Naive thymus-derived CD8-positive, alpha-beta T cell (primary cell): ENCODE measurements around the gene BEX3. TPM values are rescaled to one million over a fixed set of nuclear protein-coding genes. Genes with fewer than 3 reads are reported as not detected.
"Not testable (repeated sequence)": the region's sequence is repeated elsewhere in the genome, so short reads cannot be mapped to it uniquely, and the experiment has no call there.

Experiments used
- ATAC-seq, 2 donors: fragments of 150-1000 bp; cut with Tn5 transposase in 1 of 2; sonication (Bioruptor Pico), chemical (Tn5 transposase) in 1 of 2; 1 replicate in 1 of 2; 2 replicates in 1 of 2; pipeline ENCODE4 v1.10.0; 2021; ENCODE audit warnings: mild to moderate bottlenecking in 2 of 2, moderate library complexity in 2 of 2
- POLR2A ChIA-PET: fragments of 350-600 bp; sonication (Branson Sonifier 250); formaldehyde crosslinking; loops from one replicate; lab custom pipeline; 2021; ENCODE audit warnings: antibody characterized with exemption; lab: Charles Lee
- DNase-seq, 10 donors: peaks; one replicate each; pipeline versions ENCODE4 v3.0.0 to v3.0.0-alpha.2; 2020 to 2022
- H3K27ac Mint-ChIP-seq, 10 donors: one replicate each; pipeline ENCODE4 v1.8.0; 2020 to 2022; ENCODE audit warnings: mild to moderate bottlenecking in 10 of 10, mixed read lengths in 10 of 10, moderate library complexity in 4 of 10, inconsistent platforms in 1 of 10
- H3K27me3 Mint-ChIP-seq, 5 donors: one replicate each; pipeline ENCODE4 v1.8.0; 2021 to 2022; ENCODE audit warnings: mixed read lengths in 5 of 5
- H3K36me3 Mint-ChIP-seq, 3 donors: one replicate each; pipeline ENCODE4 v1.8.0; 2020 to 2022; ENCODE audit warnings: mixed read lengths in 3 of 3, mild to moderate bottlenecking in 2 of 3, inconsistent platforms in 1 of 3
- H3K4me1 Mint-ChIP-seq, 4 donors: one replicate each; pipeline ENCODE4 v1.8.0; 2021 to 2022; ENCODE audit warnings: mixed read lengths in 4 of 4
- H3K4me3 Mint-ChIP-seq, 10 donors: one replicate each; pipeline ENCODE4 v1.8.0; 2020 to 2022; ENCODE audit warnings: mild to moderate bottlenecking in 10 of 10, mixed read lengths in 10 of 10, moderate library complexity in 6 of 10, inconsistent platforms in 1 of 10
- H3K9me3 Mint-ChIP-seq, 9 donors: one replicate each; pipeline ENCODE4 v1.8.0; 2020 to 2022; ENCODE audit warnings: mixed read lengths in 9 of 9, mild to moderate bottlenecking in 3 of 9, inconsistent platforms in 1 of 9, moderate library complexity in 1 of 9
- polyA plus RNA-seq, 3 donors: library from polyadenylated mRNA; unstranded; fragments of 300-500 nt; fragmentation: Illumina TruSeq; gene quantifications; one replicate each; pipeline ENCODE4 v1.2.3, GENCODE V29; 2021
- total RNA-seq, 8 experiments: library from RNA in 2 of 8; stranded (reverse) in 2 of 8; gene quantifications; one replicate each; pipeline ENCODE4 v1.2.3 and lab custom pipeline; 2021 to 2026

The BEX3 gene
- total and polyA plus RNA-seq, 5 experiments from 2014 or later, result 33.8 to 136 (median 92.6) TPM

GRCh38 chrX:103360092-103360491 lies 16.2 kb upstream of the BEX3 start:
- DNase-seq (no peak), ATAC-seq (no peak)
- Mint-ChIP-seq H3K4me3 (no peak overlapping the region), H3K27ac (no peak overlapping the region), H3K9me3 (no peaks in the 10 kb centered on the region), H3K4me1 (peaks cover 6 to 18% (median 8%) of the 10 kb centered on the region in 4 donors), H3K27me3 (no peaks in the 10 kb centered on the region), H3K36me3 (no peaks in the 10 kb centered on the region)
- POLR2A ChIA-PET, result no interaction called here

GRCh38 chrX:103360916-103361315 lies 15.4 kb upstream of the BEX3 start:
- DNase-seq (no peak), ATAC-seq (no peak)
- Mint-ChIP-seq H3K27me3 (no peaks in the 10 kb centered on the region), H3K4me3 (no peak overlapping the region), H3K9me3 (no peaks in the 10 kb centered on the region), H3K36me3 (no peaks in the 10 kb centered on the region), H3K4me1 (peaks cover 5 to 14% (median 7%) of the 10 kb centered on the region in 4 donors), H3K27ac (no peak overlapping the region)
- POLR2A ChIA-PET, result no interaction called here

GRCh38 chrX:103361798-103362197 lies 14.5 kb upstream of the BEX3 start:
- Mint-ChIP-seq H3K4me3 (no peak overlapping the region), H3K27me3 (no peaks in the 10 kb centered on the region), H3K9me3 (no peaks in the 10 kb centered on the region), H3K4me1 (peaks cover 2 to 9% (median 3%) of the 10 kb centered on the region in 4 donors), H3K36me3 (no peaks in the 10 kb centered on the region), H3K27ac (no peak overlapping the region)
- POLR2A ChIA-PET, result no interaction called here
- no peak for ATAC-seq
- no peak for DNase-seq

- DNase-seq (no peak), ATAC-seq (no peak)
- Mint-ChIP-seq H3K36me3 (no peaks in the 10 kb centered on the region), H3K27me3 (no peaks in the 10 kb centered on the region), H3K4me3 (no peak overlapping the region), H3K4me1 (peaks cover 1 to 3% (median 3%) of the 10 kb centered on the region in 4 donors), H3K27ac (no peak overlapping the region), H3K9me3 (no peaks in the 10 kb centered on the region)
- POLR2A ChIA-PET, result no interaction called here
These were observed 13.9 kb upstream of the BEX3 start for GRCh38 chrX:103362474-103362873.

GRCh38 chrX:103363046-103363445 lies 13.3 kb upstream of the BEX3 start:
- no peak for ATAC-seq
- H3K4me3 Mint-ChIP-seq, result no peak overlapping the region

GRCh38 chrX:103367502-103367901 lies 8.8 kb upstream of the BEX3 start:
- H3K9me3 Mint-ChIP-seq, result no peaks in the 10 kb centered on the region
- no peaks in the 10 kb centered on the region for H3K4me1 Mint-ChIP-seq
- ATAC-seq, result no peak
- no peak overlapping the region for H3K27ac Mint-ChIP-seq
- POLR2A ChIA-PET, result interaction anchor here (1.5 kb wide), 1 partner anchor 9 kb away, joined by 3 read pairs; the partner anchor contains the start of gene BEX3
- DNase-seq, result no peak
- no peaks in the 10 kb centered on the region for H3K27me3 Mint-ChIP-seq
- no peaks in the 10 kb centered on the region for H3K36me3 Mint-ChIP-seq
- no peak overlapping the region for H3K4me3 Mint-ChIP-seq

More at GRCh38 chrX:103363046-103363445, 13.3 kb upstream of the BEX3 start:
- H3K9me3 Mint-ChIP-seq, result no peaks in the 10 kb centered on the region
- no peak for DNase-seq
- no peaks in the 10 kb centered on the region for H3K36me3 Mint-ChIP-seq
- no peak overlapping the region for H3K27ac Mint-ChIP-seq
- H3K27me3 Mint-ChIP-seq, result no peaks in the 10 kb centered on the region
- POLR2A ChIA-PET, result no interaction called here
- peaks cover 0 to 1% (median 0%) of the 10 kb centered on the region in 4 donors for H3K4me1 Mint-ChIP-seq

GRCh38 chrX:103369479-103369878 lies 6.9 kb upstream of the BEX3 start:
- ATAC-seq, result no peak
- Mint-ChIP-seq H3K9me3 (no peaks in the 10 kb centered on the region), H3K27me3 (no peaks in the 10 kb centered on the region), H3K4me3 (no peak overlapping the region), H3K36me3 (no peaks in the 10 kb centered on the region), H3K27ac (no peak overlapping the region), H3K4me1 (no peaks in the 10 kb centered on the region)
- POLR2A ChIA-PET, result no interaction called here
- DNase-seq, result no peak

- Mint-ChIP-seq H3K9me3 (no peaks in the 10 kb centered on the region), H3K27me3 (no peaks in the 10 kb centered on the region), H3K27ac (no peak overlapping the region), H3K4me3 (no peak overlapping the region), H3K36me3 (no peaks in the 10 kb centered on the region), H3K4me1 (peaks cover 4 to 11% (median 8%) of the 10 kb centered on the region in 4 donors)
- ATAC-seq (no peak), DNase-seq (no peak)
- POLR2A ChIA-PET, result no interaction called here
These were observed 3.5 kb upstream of the BEX3 start for GRCh38 chrX:103372886-103373285.

- POLR2A ChIA-PET, result no interaction called here
- DNase-seq, result no peak
These were observed 2.8 kb upstream of the BEX3 start for GRCh38 chrX:103373581-103373980.

GRCh38 chrX:103376979-103377324 lies 614 bp downstream of the BEX3 start:
- Mint-ChIP-seq H3K27ac (peak overlapping the region in 8 of 10 donors; percentile 61 to 91 (median 81)), H3K36me3 (no peaks in the 10 kb centered on the region), H3K27me3 (no peaks in the 10 kb centered on the region), H3K4me3 (peak overlapping the region; percentile 77 to 87 (median 84)), H3K9me3 (no peaks in the 10 kb centered on the region), H3K4me1 (peaks cover 4 to 11% (median 8%) of the 10 kb centered on the region in 4 donors)
- ATAC-seq (peak; percentile 27 to 43), DNase-seq (no peak)
- POLR2A ChIA-PET, result interaction anchor here (0.9 kb wide), 1 partner anchor 9 kb away, joined by 3 read pairs; no protein-coding TSS in a partner anchor

More at GRCh38 chrX:103373581-103373980, 2.8 kb upstream of the BEX3 start:
- Mint-ChIP-seq H3K4me1 (peaks cover 4 to 11% (median 8%) of the 10 kb centered on the region in 4 donors), H3K9me3 (no peaks in the 10 kb centered on the region), H3K36me3 (no peaks in the 10 kb centered on the region), H3K27me3 (no peaks in the 10 kb centered on the region), H3K27ac (peak overlapping the region in 1 of 10 donors; percentile 5), H3K4me3 (no peak overlapping the region)
- no peak for ATAC-seq

- Mint-ChIP-seq H3K9me3 (no peaks in the 10 kb centered on the region), H3K4me1 (peaks cover 4 to 11% (median 8%) of the 10 kb centered on the region in 4 donors), H3K27me3 (no peaks in the 10 kb centered on the region), H3K36me3 (no peaks in the 10 kb centered on the region), H3K27ac (peak overlapping the region in 1 of 10 donors; percentile 65), H3K4me3 (peak overlapping the region in 1 of 10 donors; percentile 7)
- POLR2A ChIA-PET, result no interaction called here
- ATAC-seq, result no peak
- DNase-seq, result no peak
These were observed 2.7 kb downstream of the BEX3 start for GRCh38 chrX:103378990-103379389.

- Mint-ChIP-seq H3K9me3 (no peaks in the 10 kb centered on the region), H3K27ac (no peak overlapping the region), H3K4me3 (no peak overlapping the region), H3K27me3 (peaks cover 0 to 2% (median 0%) of the 10 kb centered on the region in 5 donors), H3K36me3 (no peaks in the 10 kb centered on the region), H3K4me1 (no peaks in the 10 kb centered on the region)
- POLR2A ChIA-PET, result no interaction called here
- ATAC-seq (no peak), DNase-seq (no peak)
These were observed 6.5 kb downstream of the BEX3 start for GRCh38 chrX:103382877-103383276.

- peaks cover 0 to 9% (median 4%) of the 10 kb centered on the region in 5 donors for H3K27me3 Mint-ChIP-seq
- no peaks in the 10 kb centered on the region for H3K36me3 Mint-ChIP-seq
- POLR2A ChIA-PET, result no interaction called here
- ATAC-seq, result no peak
- no peaks in the 10 kb centered on the region for H3K9me3 Mint-ChIP-seq
- no peak overlapping the region for H3K4me3 Mint-ChIP-seq
- no peak overlapping the region for H3K27ac Mint-ChIP-seq
- no peak for DNase-seq
- H3K4me1 Mint-ChIP-seq, result no peaks in the 10 kb centered on the region
These were observed 8.3 kb downstream of the BEX3 start for GRCh38 chrX:103384672-103385071.

- DNase-seq, H3K4me3 Mint-ChIP-seq, ATAC-seq, H3K9me3 Mint-ChIP-seq, H3K36me3 Mint-ChIP-seq, H3K4me1 Mint-ChIP-seq, H3K27ac Mint-ChIP-seq: not testable (repeated sequence)
- POLR2A ChIA-PET, result interaction anchor here (0.6 kb wide), 1 partner anchor 78 kb away, joined by 3 read pairs; no protein-coding TSS in a partner anchor
- H3K27me3 Mint-ChIP-seq, result peaks cover 0 to 16% (median 6%) of the 10 kb centered on the region in 5 donors
These were observed 9.0 kb downstream of the BEX3 start for GRCh38 chrX:103385283-103385830.
